ENCODE measurements around the gene ABITRAM. TPM values are rescaled to one million over a fixed set of nuclear protein-coding genes. Genes with fewer than 3 reads are reported as not detected.

Gene ABITRAM
- polyA plus RNA-seq, 3 donors, result 15.9 to 27.5 (median 16.1) TPM

DNA sequence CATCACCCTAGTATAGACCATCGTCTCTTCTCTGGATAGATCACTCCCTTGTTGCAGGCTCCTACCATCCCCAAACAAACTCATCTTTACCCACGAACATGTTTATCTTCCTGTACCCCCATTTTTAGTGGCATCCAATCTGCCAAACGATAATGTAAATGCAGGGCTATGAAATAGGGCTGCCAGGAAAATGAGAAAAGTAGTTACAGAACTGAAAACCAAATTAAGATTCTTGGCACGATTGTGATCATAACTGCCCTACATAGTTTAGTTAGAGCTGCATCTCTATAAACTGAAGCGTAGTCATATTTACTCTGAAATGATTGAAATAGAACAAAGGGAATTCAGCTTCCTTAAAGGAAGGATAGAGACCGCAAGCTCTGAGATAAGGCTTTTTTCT lies 26.1 kb downstream of the ABITRAM start:
- Histone ChIP-seq H3K4me1 (ENCODE audit: control insufficient read depth in 1 of 2, insufficient read depth in 2 of 2, low read length in 2 of 2) (no peaks in the 10 kb centered on the region), H3K4me2 (replicated peaks; ENCODE audit: extremely low read depth, low read length, poor library complexity, severe bottlenecking) (no peak overlapping the region), H3K27me3 (ENCODE audit: control insufficient read depth in 2 of 2, insufficient read depth in 2 of 2, low read length in 2 of 2) (no peaks in the 10 kb centered on the region), H3K36me3 (replicated peaks in 1 of 2; ENCODE audit: control insufficient read depth in 1 of 2, insufficient read depth in 2 of 2, low read length in 2 of 2) (no peaks in the 10 kb centered on the region), H3K9me3 (replicated peaks in 1 of 2; ENCODE audit: control insufficient read depth in 1 of 2, insufficient read depth in 1 of 2, low read length in 2 of 2) (no peaks in the 10 kb centered on the region), H4K20me1 (ENCODE audit: insufficient read depth, low read length) (no peaks in the 10 kb centered on the region), H2AFZ (ENCODE audit: insufficient read depth, low read depth, low read length, poor library complexity, severe bottlenecking) (no peak overlapping the region), H3K27ac (ENCODE audit: low read depth in 1 of 2, low read length in 2 of 2) (no peak overlapping the region), H3K9ac (ENCODE audit: insufficient read depth, low read length, poor library complexity, severe bottlenecking) (no peak overlapping the region), H3K79me2 (ENCODE audit: insufficient read depth, low read length) (no peaks in the 10 kb centered on the region), H3K4me3 (replicated peaks in 1 of 3; ENCODE audit: low read depth in 2 of 3, low read length in 3 of 3) (no peak overlapping the region)
- TF ChIP-seq, protein P1, sequence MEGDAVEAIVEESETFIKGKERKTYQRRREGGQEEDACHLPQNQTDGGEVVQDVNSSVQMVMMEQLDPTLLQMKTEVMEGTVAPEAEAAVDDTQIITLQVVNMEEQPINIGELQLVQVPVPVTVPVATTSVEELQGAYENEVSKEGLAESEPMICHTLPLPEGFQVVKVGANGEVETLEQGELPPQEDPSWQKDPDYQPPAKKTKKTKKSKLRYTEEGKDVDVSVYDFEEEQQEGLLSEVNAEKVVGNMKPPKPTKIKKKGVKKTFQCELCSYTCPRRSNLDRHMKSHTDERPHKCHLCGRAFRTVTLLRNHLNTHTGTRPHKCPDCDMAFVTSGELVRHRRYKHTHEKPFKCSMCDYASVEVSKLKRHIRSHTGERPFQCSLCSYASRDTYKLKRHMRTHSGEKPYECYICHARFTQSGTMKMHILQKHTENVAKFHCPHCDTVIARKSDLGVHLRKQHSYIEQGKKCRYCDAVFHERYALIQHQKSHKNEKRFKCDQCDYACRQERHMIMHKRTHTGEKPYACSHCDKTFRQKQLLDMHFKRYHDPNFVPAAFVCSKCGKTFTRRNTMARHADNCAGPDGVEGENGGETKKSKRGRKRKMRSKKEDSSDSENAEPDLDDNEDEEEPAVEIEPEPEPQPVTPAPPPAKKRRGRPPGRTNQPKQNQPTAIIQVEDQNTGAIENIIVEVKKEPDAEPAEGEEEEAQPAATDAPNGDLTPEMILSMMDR (IDR thresholded peaks at IDR 0.05), result no peak
- Mint-ChIP-seq H3K36me3 (peaks cover 3 to 14% of the 10 kb centered on the region in 2 donors), H3K4me3 (no peak overlapping the region), H3K4me1 (no peaks in the 10 kb centered on the region), H3K27me3 (ENCODE audit: low read depth in 3 of 3) (peaks cover 0 to 1% (median 0%) of the 10 kb centered on the region in 3 donors), H3K27ac (no peak overlapping the region), H3K9me3 (no peaks in the 10 kb centered on the region)
- no peak for DNase-seq
- intact Hi-C loops (cut with micrococcal nuclease), result no loop called here
- no CpG with 5 or more reads among the region's 6 CpGs for WGBS (ENCODE audit: insufficient coverage)

DNA sequence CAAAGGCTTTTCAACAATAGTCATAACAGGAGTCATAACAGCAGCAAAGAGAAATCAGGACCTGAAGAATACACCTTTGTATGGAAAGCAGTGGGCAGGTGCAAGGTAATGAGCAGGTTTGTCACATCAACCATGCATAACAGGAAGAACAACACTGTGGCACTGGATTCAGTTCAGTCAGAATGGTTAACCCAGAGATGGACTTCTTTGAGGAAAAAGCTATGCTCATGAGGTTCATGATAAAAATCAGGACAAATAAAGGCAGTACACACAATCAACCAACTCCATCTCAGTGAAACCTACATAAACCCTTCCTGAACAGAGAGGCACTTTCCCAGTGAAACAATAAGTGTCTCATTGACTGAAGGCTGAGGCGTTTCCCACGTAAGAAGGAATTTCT lies 27.0 kb downstream of the ABITRAM start:
- Histone ChIP-seq H3K4me3 (replicated peaks in 1 of 3; ENCODE audit: low read depth in 2 of 3, low read length in 3 of 3) (no peak overlapping the region), H3K9ac (ENCODE audit: insufficient read depth, low read length, poor library complexity, severe bottlenecking) (no peak overlapping the region), H3K4me2 (replicated peaks; ENCODE audit: extremely low read depth, low read length, poor library complexity, severe bottlenecking) (no peak overlapping the region), H4K20me1 (ENCODE audit: insufficient read depth, low read length) (no peaks in the 10 kb centered on the region), H3K27ac (ENCODE audit: low read depth in 1 of 2, low read length in 2 of 2) (no peak overlapping the region), H3K27me3 (ENCODE audit: control insufficient read depth in 2 of 2, insufficient read depth in 2 of 2, low read length in 2 of 2) (no peaks in the 10 kb centered on the region), H3K9me3 (replicated peaks in 1 of 2; ENCODE audit: control insufficient read depth in 1 of 2, insufficient read depth in 1 of 2, low read length in 2 of 2) (no peaks in the 10 kb centered on the region), H2AFZ (ENCODE audit: insufficient read depth, low read depth, low read length, poor library complexity, severe bottlenecking) (no peak overlapping the region), H3K4me1 (ENCODE audit: control insufficient read depth in 1 of 2, insufficient read depth in 2 of 2, low read length in 2 of 2) (no peaks in the 10 kb centered on the region), H3K79me2 (ENCODE audit: insufficient read depth, low read length) (no peaks in the 10 kb centered on the region), H3K36me3 (replicated peaks in 1 of 2; ENCODE audit: control insufficient read depth in 1 of 2, insufficient read depth in 2 of 2, low read length in 2 of 2) (no peaks in the 10 kb centered on the region)
- no peak overlapping the region for H3K27ac Mint-ChIP-seq
- no CpG with 5 or more reads among the region's 2 CpGs for WGBS (ENCODE audit: insufficient coverage)
- H3K9me3 Mint-ChIP-seq, result no peaks in the 10 kb centered on the region
- no peaks in the 10 kb centered on the region for H3K4me1 Mint-ChIP-seq
- no peak for DNase-seq
- intact Hi-C loops (cut with micrococcal nuclease), result no loop called here
- TF ChIP-seq, protein P1 (IDR thresholded peaks at IDR 0.05), result no peak
- H3K36me3 Mint-ChIP-seq, result peaks cover 3 to 16% of the 10 kb centered on the region in 2 donors
- no peak overlapping the region for H3K4me3 Mint-ChIP-seq
- H3K27me3 Mint-ChIP-seq (ENCODE audit: low read depth in 3 of 3), result peaks cover 0 to 1% (median 0%) of the 10 kb centered on the region in 3 donors

Measured in CD14-positive monocyte (primary cell).